ENCODE results near the gene GDA.
A peak's percentile ranks its signal among the peaks of the same experiment; 100 is the strongest.
"Not testable (repeated sequence)": the region's sequence is repeated elsewhere in the genome, so short reads cannot be mapped to it uniquely, and the experiment has no call there.

GDA gene

GRCh38 chr9:72211047-72211446, 61.8 kb downstream of the GDA start:
- no peak for DNase-seq

DNA sequence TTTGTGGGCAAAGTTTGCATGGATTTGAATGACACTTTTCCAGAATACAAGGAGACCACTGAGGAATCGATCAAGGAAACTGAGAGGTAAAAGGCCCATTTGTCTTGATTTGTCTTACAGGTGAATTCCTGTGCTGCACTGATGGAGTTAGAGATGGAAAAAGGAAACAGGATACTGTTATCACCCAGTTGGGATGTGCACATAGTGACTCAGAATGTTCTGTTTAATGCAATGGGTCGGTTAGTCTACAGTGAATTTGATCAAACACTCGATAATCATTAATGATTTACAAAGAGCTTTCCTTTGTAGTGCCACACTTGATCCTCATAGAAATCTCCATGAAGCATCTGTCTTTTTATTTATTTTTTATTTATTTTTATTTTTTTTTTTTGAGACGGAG, 64.7 kb downstream of the GDA start:
- no peak for DNase-seq

DNA sequence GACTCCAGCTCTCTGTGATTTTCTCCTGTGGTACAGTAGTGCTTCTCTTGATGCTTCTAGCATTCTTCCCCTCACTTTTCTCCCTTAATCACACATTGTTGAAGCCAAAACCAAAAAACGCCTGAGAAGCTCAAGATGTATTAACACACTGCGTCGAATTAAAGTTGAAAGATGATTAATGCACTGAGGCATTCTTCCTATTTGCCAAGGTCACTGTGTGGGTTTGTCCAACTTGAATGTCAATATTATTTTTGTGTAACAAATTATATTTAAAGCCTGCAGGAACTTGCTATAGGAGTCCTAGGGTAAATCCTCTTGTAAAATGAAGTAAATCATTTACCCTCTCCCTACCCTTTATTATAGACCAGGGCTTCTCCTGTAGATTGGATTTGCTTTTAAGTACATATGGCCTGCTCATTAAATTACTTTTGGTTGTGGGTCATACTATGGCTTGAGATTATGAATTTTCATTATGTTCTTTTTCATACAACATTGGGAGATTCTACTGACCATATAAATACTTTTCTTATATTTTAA, 68.1 kb downstream of the GDA start:
- DNase-seq, result no peak

DNA sequence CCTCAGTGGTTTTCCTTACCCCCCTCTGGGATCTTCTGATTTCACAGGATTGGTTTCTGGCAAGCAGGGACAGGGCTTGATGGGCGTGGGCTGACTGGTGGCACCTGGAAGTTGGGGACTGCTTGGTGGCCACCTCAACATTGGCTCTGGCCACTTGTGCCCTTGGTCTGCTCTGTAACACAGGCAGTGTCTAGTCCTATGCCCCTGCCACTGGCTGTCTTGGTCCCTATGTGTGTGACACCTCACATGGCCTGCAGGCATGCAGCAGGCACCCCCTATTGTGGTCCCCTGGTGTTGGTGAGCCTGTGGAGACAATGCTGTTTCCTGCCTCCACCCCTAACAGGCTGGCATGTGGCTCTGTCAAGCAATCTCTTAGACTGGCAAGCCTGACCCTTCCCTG, 71.3 kb downstream of the GDA start:
- DNase-seq, result no peak

DNA sequence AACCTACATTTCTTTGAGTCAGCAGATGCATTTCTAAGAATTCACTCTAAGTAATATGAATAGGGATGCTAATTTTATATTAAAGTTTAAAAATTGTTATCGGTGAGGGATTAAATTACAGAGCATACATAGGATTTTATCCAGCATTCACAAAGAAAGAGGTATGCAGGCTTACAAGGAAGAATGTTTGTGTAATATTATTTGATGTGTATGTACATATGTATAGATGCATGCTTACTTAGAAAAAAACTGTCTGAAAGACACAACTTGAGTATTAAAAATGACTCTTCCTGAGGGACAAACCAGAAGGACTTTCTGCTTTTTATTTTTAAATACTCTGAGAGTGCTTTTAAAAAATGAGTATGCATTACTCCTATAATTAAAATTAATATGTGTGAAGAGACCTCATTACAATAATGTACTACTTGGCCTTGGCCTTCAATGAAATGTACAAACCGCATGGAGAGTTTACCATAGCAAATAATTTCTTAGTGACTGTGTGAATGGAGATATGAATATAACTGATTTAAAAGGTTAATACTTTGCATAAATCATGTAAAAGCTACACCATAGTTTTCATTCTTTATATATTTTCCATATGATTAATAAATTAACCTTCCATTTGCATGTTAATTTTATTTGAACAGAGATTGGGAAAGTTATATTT, 77.0 kb downstream of the GDA start:
- DNase-seq, result no peak

GRCh38 chr9:72228282-72228681, 79.0 kb downstream of the GDA start:
- no peak for DNase-seq

- DNase-seq, result no peak
These were observed 83.5 kb downstream of the GDA start for GRCh38 chr9:72232778-72233177.

GRCh38 chr9:72247549-72247948, 98.3 kb downstream of the GDA start:
- no peak for DNase-seq

DNA sequence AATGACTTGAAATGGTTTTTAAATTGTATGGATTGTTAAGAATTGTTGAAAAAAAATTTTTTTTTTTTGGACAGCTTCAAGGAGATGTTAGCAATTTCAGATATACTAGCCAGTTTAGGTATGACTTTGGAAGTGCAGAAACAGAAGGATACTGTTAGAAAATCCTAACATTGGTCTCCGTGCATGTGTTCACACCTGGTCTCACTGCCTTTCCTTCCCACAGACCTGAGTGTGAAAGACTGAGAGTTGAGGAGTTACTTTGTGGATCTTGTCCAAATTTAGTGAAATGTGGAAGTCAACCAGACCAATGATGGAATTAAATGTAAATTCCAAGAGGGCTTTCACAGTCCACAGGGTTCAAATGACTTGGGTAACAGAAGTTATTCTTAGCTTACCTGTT, 102.3 kb downstream of the GDA start:
- DNase-seq, result no peak

GRCh38 chr9:72254901-72255545, 105.8 kb downstream of the GDA start:
- no peak for DNase-seq

GRCh38 chr9:72255569-72255968, 106.3 kb downstream of the GDA start:
- DNase-seq, result no peak

GRCh38 chr9:72256931-72257330, 107.7 kb downstream of the GDA start:
- no peak for DNase-seq

GRCh38 chr9:72257814-72258213, 108.6 kb downstream of the GDA start:
- no peak for DNase-seq

DNA sequence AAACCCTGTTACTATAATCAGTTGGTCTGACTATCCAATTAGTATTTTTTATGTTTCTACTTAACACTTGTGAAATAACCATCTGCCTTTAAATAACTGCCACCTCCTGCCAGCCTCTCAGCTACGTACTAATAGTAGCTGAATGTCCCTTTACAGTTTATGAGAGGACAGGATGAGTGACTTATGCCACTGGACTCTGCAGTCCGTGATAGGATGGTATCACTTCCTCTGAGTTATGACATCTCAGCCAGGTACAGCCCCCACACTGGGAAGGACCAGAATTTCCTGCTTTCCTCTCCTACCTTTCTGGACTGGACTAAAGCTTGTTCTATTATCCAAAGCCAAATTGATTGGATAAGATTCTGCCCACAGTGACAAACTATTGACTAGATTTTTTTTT, 112.8 kb downstream of the GDA start:
- no peak for DNase-seq

DNA sequence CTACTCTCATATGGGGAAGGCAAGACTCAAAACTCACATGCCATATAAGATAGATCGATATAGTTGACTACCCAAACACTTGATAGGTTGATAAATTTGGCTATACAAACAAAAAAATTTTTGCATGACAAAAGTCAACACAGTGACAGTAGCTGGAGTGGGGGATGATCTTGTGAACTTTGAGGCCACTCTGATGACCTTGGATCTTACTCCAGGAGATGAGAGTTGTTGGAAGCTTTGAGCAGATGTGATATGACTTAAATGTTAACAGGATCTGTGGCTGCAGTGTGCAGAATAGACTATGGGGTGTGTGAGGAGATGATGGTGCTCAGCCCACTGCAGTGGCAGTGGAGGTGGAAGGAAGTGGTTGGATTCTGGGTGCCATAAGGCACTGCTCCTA, 114.3 kb downstream of the GDA start:
- no peak for DNase-seq

DNA sequence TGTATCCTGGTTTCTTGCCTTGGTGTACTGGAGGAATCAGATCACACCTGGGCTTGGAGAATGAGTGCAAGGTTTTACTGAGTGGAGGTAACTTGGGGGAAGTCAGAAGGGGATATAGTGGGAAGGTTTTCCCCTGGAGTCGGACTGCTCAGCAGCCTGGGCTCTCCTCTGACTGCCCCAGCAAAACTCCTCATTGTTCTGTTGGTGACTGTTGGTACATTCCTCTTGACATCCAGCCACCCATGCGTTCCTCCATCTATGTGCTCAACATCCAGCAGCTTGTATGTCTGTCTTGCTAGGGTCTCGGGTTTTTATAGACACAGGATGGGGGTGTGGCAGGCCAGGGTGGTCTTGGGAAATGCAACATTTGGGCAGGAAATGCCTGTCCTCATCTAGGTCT, 119.7 kb downstream of the GDA start:
- DNase-seq, result no peak

GRCh38 chr9:72270359-72270758, 121.1 kb downstream of the GDA start:
- DNase-seq, result not testable (repeated sequence)

DNA sequence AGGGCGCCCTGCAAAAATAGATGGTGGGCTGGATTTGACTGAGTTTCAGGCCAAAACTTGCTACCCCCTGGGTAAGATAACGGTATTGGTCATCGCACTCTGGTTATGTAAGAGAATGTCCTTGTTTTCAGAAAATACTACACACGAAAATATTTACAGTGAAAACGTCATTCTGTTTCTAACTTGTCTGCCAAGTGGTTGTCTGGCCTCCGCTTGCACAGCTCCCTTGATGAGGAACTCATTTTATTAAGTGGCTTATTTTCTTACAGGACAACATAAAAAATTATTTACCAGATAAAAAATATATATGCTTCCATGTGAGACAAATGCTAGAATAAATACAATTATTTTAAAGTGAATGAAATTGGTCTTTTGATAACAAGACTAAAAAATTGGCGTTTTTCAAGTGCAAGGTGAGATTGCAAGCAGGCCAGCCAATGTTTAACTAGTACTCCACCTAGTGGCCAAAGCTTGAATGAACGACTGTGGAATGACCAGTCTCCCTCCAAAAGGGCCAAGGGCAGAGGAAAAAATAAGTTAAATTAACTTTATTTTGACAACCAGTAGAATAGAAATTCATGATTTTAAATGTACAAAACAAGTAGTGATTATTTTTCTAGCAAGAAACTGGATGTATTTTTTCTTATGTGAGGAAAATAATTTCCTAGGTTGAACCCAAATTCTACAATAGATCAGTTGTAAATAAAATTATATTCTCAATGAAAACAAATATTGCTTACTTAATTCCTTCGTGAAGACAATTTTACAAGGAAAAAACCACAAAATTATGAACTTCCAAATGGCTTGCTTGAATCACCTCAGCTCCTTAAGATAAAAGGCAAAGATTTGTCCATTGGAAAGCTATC, 122.6 kb downstream of the GDA start:
- no peak for DNase-seq

GRCh38 chr9:72274441-72274840, 125.2 kb downstream of the GDA start:
- DNase-seq, result no peak

- no peak for DNase-seq
These were observed 125.7 kb downstream of the GDA start for GRCh38 chr9:72274916-72275315.

- DNase-seq, result no peak
These were observed 127.2 kb downstream of the GDA start for GRCh38 chr9:72276429-72276828.

DNA sequence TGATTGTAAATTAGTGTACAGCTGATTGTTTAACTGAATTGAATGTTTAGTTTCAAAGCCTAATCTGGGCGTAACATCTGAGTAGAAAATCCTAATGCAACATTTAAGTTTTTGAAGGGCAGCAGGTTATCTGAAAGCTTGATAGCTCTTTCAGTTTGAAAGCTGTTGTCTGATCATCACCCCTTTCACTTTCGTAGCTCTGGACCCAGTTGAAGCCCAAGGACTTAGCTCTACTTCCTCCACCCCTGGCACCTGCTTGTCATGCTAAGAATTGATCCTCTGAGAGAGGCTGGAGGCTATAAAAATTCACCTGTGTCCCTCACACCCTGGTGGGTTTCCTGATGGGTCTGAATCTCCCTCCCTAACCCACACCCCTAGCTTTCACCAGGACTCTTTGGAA, 129.7 kb downstream of the GDA start:
- no peak for DNase-seq

- peak; percentile 72 for DNase-seq
These were observed 131.8 kb downstream of the GDA start for GRCh38 chr9:72280913-72281500.
